Right ventricle myocardium inferior (tissue), 1 donor: ENCODE measurements around the gene SRSF8. TPM values are rescaled to one million over a fixed set of nuclear protein-coding genes. Genes with fewer than 3 reads are reported as not detected.
"Not testable (repeated sequence)": the region's sequence is repeated elsewhere in the genome, so short reads cannot be mapped to it uniquely, and the experiment has no call there.

Experiments
- ATAC-seq: fragments of 200-7000 bp; cut with Tn5 transposase; one replicate; pipeline ENCODE4 v1.9.1; 2020; ENCODE audit warnings: mild to moderate bottlenecking, moderate library complexity
- DNase-seq: peaks from one replicate; pipeline ENCODE4 v3.0.0; 2021; ENCODE audit errors: missing footprints
- intact Hi-C: fragments of 100-400 bp; cut with DNase I; formaldehyde crosslinking; loops from one replicate; pipeline ENCODE4 v1.11.0; 2022
- long read RNA-seq: library from polyadenylated mRNA; unstranded; transcript quantifications from one replicate; pipeline ENCODE4 v2.0.0, GENCODE V29; 2021
- total RNA-seq: library from RNA; stranded (reverse); fragmentation: NEBNext Ultra II Directional; extraction: Animal tissue kit (Norgen Biotek cat#: 25700); gene quantifications from one replicate; pipeline ENCODE4 v1.2.1, GENCODE V29; 2021
- donor health status: DM: no; HTN: yes; CAD: no; lungs with severe emphysema.

SRSF8 gene, protein sequence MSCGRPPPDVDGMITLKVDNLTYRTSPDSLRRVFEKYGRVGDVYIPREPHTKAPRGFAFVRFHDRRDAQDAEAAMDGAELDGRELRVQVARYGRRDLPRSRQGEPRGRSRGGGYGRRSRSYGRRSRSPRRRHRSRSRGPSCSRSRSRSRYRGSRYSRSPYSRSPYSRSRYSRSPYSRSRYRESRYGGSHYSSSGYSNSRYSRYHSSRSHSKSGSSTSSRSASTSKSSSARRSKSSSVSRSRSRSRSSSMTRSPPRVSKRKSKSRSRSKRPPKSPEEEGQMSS
- 22.8 TPM for total RNA-seq
- long read RNA-seq, full-length matches to known transcripts = 20 of 22 reads
- long read RNA-seq, partial matches to known transcripts = 0 of 22 reads
- long read RNA-seq, other reads (novel, unspliced or antisense) = 2 of 22 reads

DNA sequence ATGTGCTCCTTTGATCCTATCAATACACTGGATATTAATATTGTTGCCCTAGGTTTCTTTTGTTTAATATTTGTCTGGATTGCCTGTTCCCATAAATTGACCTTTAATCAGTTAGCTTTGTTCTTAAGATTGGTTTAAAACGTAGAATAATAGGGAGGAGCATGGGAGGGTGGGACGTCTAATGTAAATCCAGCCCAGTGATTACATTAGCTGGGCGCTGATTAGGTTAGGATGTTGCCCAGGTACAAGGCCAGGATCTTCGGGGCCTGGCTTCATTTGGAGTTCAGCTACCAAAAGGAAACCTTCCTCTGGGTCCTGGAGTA is at the start of gene SRSF8:
Gene SRSF8 (plus strand): TSS at position 204 of the 323 bp plus-strand sequence. CDS start 308 bp downstream, outside the sequence.
- no peak for ATAC-seq
- no peak for DNase-seq
- intact Hi-C loops = loop anchor here (1.0 to 10.0 kb wide), 5 partner anchors 85 to 638 kb away; partner anchors contain the start of genes CWC15, KDM4D and SESN3

DNA sequence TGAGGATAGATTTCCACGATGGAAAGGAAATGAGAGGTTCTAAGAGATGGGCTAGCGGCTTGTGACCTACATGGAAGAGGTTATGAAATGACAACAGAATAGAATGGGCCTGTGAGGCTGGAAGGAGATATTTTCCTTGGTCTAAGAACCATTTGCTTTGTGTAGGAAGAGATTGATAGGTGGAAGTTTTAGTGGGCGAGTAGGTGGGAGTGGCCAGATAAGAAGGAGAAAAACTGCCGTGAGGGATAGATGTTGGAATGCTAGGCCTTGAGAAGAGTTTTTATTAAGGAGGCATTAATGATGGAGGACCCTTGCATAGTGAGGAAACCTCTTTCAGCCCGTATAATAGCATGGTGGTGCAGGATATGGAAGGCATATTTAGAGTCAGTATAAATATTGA is 45.3 kb upstream of the SRSF8 start:
- intact Hi-C loops, DNase-seq, ATAC-seq: not testable (repeated sequence)

DNA sequence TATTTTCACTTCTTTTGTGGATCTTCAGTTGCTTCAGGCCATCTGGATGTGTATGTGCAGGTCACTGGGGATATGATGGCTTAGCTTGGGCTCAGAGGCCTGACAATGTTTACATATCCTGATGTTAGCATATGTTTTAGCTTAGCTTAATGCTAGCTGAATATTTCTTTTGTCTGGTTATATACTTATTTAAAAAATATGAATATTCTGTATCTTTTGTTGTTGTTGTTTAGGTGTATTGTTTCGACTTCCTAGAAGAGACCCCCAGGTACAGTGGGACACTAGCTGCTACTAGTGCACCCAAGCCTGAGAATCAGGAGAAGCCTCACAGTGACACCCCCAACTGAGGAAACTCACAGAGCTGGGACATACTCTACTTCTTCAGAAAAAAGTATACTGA is 41.8 kb upstream of the SRSF8 start, which contains the start of gene KDM4E:
Gene KDM4E (plus strand): TSS at position 301 of the 400 bp plus-strand sequence. CDS start 300 bp downstream, outside the sequence.
- intact Hi-C loops = no loop called here
- ATAC-seq (no peak), DNase-seq (no peak)

DNA sequence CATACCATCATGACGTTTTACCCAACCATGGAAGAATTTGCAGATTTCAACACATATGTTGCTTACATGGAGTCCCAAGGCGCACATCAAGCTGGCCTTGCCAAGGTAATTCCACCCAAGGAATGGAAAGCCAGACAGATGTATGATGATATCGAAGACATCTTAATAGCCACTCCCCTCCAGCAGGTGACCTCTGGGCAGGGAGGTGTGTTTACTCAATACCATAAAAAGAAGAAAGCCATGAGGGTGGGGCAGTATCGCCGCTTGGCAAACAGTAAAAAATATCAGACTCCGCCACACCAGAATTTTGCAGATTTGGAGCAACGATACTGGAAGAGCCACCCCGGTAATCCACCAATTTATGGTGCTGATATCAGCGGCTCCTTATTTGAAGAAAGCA is 41.1 kb upstream of the SRSF8 start:
- intact Hi-C loops, ATAC-seq, DNase-seq: not testable (repeated sequence)

DNA sequence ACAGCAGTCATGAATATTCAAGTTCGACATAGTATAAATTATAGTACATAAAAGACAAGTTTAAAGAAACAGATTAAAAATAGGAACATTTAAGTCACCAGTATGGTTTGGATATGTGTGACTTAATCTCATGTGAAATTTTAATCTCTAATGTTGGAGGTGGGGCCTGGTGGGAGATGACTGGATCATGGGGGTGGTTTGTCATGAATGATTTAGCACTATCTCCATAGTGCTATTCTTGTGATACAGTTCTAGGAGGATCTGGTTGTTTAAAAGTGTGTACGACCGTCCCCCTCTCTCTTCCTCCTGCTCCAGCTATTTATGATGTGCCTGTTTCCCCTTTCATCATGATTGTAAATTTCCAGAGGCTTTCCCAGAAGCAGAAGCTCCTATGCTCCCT is 38.4 kb upstream of the SRSF8 start:
- ATAC-seq (no peak), DNase-seq (no peak)
- intact Hi-C loops = no loop called here

DNA sequence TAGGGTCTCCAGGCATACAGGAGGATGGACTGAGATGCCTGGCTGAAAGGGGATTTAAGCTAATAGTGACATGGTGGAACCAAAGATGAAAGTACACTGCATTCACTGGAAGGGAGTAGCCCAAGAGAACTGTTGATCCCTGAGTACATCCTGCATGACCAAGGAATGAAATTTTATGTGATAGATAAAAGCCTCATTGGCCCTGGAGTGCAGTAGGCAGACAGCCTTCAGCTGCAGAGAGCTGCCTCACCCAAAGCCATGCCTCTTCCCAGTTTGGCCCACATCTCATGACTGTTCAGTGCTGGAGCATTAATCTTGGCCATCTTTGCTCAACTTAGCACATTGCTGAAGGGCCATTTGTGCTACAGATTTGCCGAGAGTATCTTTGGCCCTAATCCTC is 33.7 kb upstream of the SRSF8 start:
- intact Hi-C loops = no loop called here
- DNase-seq = no peak
- no peak for ATAC-seq

DNA sequence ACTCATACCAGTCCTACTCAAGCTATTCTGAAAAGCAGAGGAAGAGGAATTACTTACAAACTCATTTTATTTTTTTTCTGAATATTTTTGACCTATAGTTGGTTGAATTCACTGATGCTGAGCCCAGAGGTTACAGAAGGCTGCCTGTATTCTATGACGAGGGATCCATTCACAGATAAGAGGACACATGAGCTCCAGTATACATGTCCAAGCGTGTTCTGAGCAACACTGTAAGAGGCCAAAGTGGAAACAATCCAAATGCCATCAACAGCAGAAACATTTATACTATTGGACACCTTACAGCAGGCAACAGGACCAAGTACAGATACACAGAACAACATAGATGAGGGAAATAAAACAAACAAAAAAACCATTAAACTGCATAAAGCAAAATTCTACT is 31.4 kb upstream of the SRSF8 start:
- ATAC-seq (no peak), DNase-seq (no peak)
- intact Hi-C loops = no loop called here

DNA sequence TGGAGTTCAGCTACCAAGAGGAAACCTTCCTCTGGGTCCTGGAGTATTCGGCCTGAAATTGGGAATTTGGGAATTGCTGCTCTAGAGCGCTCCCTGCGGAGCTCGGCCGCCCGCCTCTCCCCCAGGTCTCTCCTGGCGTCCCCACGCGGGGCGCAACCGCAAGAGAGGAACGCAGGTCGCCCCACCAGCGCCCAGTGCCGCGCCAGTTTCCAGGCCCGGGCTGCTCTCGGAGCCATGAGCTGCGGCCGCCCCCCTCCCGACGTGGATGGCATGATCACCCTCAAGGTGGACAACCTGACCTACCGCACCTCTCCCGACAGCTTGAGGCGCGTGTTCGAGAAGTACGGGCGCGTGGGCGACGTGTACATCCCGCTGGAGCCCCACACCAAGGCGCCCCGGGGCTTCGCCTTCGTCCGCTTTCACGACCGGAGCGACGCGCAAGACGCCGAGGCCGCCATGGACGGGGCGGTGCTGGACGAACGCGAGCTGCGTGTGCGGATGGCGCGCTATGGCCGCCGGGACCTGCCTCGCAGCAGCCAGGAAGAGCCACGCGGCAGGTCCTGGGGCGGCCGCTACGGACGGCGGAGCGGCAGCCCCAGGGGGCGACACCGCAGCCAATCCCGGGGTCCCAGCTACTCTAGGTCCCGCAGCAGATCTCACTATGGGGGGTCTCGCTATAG is 29.2 kb upstream of the SRSF8 start:
- intact Hi-C loops, DNase-seq: not testable (repeated sequence)
- peak; percentile 59 for ATAC-seq

DNA sequence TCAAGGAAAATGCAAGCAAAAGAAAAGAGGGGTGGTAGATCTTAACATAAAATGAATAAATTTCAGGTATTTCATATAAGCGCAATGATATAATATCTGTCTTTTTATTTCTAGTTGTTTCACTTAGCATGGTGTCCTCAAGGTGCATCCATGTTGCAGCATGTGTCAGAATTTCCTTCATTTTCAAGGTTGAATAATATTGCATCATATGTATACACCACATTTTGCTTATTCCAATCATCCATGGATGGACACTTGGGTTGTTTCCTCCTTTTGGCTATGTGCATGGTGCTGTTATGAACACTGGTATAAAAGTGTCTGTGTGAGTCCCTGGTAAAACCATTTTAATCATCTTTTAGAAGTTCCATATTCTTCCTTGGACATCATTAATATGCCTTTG is 24.5 kb upstream of the SRSF8 start:
- DNase-seq = no peak
- intact Hi-C loops = no loop called here
- ATAC-seq = no peak

DNA sequence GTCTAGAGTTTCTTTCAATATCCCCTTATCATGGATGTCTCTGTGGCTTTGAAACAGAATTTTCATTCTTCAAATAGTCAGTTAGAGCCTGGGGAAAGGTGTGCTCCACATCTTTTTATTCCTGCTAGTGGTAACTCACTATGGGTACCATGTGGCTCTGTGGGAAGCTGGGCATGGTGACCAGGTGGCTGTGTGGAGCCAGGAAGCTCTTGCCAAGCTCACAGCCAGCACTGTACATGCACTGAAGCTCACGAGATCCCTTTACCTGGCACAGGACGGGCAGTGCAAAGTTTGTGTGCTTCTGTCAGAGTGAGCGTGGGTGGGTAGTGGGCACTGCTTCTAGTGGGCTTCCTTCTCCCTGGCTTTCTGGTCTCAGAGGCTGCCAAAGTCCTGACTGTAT is 23.8 kb upstream of the SRSF8 start:
- ATAC-seq = no peak

DNA sequence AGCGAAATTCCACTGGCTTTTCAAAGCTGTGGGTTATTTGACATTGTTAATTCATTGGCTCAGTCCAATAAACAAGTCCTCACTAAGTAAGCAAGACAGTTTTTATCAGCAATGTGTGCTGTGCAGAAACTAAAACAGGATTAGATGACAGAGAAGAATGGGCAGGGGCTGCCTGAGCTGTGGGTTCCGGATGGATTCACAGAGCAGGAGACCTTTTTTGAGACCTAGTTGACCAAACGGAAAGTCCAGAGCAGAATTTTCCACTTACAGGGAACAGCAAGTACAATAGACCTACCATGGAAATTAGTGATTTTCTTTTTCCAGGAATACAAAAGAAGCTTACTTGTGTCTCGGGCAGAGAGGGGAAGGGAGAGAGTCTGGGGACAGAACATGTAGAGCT is 22.7 kb upstream of the SRSF8 start:
- DNase-seq (no peak), ATAC-seq (no peak)
- intact Hi-C loops = no loop called here

More for the DNA sequence above, 23.8 kb upstream of the SRSF8 start:
- DNase-seq = no peak
- intact Hi-C loops = no loop called here

DNA sequence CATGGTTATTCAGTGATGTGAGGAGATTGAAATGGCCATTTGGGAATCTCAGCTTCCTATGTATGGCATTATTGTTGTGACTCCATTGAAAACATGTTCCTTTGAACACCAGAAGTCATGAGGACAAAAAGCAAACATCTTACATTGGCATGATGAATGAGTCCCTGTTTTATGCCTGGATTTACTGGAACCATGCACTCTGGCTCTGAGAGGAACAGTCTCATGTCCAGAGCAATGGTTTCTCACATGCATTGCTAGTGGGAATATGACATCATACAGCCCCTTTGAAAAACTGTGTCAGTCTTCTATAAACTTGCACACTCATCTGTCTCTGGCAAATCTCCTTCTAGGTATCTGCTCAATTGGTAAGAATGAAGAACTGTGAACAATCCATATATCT is 20.9 kb upstream of the SRSF8 start:
- intact Hi-C loops = no loop called here
- ATAC-seq (no peak), DNase-seq (no peak)

DNA sequence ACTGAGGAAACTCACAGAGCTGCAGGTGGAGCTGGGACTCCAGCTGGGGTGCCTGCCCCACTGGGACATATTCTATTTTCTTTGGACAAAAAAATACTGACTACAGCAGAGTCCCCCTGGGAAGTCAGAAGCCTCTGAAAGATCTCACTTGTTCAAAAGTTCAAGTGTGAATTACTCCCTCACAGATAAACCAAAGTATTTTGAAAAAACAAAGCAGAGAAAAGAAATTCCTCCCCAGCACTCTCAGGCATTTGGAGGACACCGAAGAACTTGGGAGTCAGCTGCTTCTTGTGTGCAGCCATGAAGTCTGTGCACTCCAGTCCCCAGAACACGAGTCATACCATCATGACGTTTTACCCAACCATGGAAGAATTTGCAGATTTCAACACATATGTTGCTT is 17.6 kb upstream of the SRSF8 start, which contains the start of gene KDM4F:
Gene KDM4F (plus strand): TSS at position 301 of the 400 bp plus-strand sequence.
- ATAC-seq = not testable (repeated sequence)

DNA sequence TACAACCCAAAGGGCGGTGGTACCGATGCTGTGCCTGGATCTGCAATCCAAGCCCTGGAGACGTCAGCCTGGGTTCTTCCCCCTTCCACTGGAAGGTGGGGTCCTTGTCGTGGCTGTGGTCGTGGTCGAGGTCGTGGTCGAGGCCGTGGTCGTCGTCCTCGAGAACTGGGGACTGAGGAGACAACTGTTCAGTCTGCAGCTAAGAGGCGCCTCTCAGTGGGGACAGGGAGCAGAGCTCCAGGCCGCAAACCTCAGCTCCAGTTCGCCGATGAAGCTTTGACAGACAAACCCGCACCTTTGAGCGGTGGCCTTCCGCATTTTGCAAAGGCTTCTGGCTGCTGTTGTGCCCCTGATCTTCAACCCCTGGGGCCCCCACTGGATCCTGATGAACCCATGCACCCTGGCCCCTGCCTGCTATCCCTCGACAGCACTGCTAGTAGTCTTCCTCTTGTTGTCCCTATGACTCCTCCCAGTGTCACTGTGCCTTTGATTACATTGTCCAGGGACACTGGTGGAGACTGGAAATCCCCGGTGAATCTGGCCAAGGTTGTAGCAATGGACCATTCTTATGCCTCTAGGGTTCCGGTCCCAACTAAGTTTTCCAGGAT is 16.0 kb upstream of the SRSF8 start:
- ATAC-seq = no peak
- intact Hi-C loops = no loop called here

More for the DNA sequence above, 17.6 kb upstream of the SRSF8 start, which contains the start of gene KDM4F:
- intact Hi-C loops, DNase-seq: not testable (repeated sequence)

DNA sequence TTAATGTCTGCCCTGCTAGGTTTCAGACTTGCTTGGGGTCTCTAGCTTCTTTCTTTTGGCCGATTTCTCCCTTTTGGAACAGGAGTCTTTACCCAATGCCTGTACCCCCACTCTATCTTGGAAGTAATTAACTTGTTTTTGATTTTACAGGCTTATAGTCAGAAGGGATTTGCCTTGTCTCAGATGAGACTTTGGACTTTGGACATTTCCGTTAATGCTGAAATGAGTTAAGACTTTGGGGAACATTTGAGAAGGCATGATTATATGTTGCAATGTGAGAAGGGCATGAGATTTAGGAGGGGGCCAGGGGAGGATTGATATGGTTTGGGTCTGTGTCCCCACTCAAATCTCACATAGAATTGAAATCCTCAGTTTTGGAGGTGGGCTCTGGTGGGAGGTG is 12.4 kb upstream of the SRSF8 start:
- intact Hi-C loops = no loop called here
- ATAC-seq (no peak), DNase-seq (no peak)

More for the DNA sequence above, 16.0 kb upstream of the SRSF8 start:
- DNase-seq = no peak

DNA sequence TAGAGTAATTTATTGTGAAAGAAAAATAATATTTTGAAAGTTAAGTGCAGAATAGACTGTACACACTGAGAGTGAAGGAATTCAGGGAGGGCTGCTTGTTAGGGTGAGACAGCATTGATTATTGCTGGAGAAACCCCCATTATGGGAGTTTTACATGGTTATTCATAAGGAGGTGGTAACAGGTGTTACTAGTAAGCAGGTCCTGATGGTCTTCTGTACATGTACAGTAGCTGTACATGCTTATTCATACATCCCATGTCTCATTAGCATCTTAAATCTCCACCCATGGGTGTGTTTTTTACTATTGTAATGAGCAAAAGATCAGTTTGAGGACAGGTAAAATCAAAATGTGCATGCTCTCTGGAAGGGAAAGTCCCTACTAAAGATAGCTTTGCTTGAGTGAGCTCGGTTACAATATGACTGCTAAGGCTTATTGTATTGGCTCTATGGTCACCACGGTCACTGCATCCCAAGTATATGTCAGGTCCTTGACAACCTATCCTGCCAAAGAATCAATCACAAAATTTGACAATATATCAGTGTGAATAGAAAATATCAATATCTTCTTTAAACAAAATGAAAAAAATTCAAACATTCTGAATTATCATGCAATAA is 11.3 kb upstream of the SRSF8 start:
- DNase-seq (no peak), ATAC-seq (no peak)
- intact Hi-C loops = no loop called here

DNA sequence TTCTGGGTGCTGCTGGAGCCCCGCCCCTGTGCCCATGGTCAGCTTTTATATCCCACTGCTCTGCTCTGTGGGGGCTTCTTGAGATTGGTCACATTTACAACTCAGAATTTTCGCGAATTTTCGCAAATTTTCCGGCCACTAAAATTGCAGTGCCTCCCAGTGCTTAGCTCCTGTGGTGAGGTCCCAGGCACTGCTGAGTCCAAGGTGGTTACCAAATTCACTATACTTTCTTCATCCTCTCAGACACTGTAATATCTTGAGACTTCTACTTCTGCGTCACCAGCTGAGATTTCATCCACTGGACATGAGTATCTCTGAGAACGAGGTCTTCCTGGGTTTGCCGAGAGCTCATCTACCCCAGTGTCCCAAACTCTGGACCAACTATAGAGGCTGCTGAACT is 8.8 kb upstream of the SRSF8 start:
- intact Hi-C loops = no loop called here
- ATAC-seq (no peak), DNase-seq (no peak)

DNA sequence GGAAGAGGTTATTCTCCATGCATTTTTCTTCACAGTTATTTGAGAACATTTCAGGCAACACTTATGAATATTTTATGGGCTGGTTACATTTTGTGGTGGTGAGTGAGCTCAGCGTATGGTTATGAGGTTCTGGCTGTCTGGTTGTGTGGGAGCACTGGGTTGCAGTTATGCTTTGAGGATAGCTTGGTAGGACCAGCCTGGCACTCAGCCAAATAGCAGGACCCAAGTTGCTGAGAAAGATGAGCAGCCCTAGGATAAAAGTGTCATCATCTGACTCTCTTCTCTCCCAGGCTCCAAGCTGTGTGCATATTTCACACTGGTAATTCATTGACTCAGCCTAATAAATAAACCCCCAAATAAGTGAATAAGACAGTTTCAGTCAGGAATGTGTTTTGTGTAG is 8.1 kb upstream of the SRSF8 start:
- intact Hi-C loops = no loop called here
- DNase-seq (no peak), ATAC-seq (no peak)

DNA sequence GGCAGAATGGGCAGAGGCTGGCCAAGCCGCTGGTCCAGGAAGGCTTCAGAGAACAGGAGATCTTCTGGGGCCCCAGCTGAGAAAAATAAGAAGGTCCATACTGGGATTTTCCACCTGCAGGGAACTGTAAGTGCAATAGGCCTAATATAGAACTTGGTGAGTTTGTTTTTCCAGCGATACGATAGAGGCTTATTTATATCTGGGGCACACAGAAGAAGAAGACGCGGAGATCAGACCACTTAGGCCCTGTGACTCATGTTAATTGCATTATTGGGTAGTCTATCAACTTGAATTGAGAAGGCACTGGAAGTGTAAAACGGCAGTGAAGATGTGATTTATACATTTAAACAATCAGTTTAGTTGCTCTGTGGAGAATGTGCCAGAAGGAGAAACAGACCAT is 7.7 kb upstream of the SRSF8 start:
- intact Hi-C loops = no loop called here
- ATAC-seq (no peak), DNase-seq (no peak)
